MV-4-11 (cell line): Measurements from ENCODE around the gene COX10.
"Not testable (repeated sequence)": the region's sequence is repeated elsewhere in the genome, so short reads cannot be mapped to it uniquely, and the experiment has no call there.

Experiments used
- DNase-seq: peaks from one replicate; lab custom pipeline; 2025; lab: John Stamatoyannopoulos, UW

The COX10 gene

GRCh38 chr17:14123619-14124278, 54.4 kb downstream of the COX10 start:
- no peak for DNase-seq

DNA sequence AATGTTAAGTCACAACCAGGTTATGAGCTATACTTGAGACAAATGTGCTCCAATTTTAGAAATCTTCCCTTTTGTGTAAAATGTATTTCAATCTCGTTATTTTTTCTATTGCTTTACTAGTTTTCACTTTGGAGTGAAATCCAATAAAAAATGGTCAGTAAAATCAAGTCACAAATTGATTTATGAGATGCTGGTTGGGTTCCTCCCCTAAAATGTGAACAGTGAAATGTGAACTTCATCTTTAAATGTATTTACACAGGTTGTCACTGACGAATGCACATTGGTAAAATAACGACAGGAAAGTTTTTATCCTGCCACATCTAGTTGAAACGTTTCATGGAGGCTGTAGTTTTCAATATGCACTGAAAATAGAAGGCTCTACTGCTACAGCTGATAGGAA, 55.5 kb downstream of the COX10 start:
- no peak for DNase-seq

DNA sequence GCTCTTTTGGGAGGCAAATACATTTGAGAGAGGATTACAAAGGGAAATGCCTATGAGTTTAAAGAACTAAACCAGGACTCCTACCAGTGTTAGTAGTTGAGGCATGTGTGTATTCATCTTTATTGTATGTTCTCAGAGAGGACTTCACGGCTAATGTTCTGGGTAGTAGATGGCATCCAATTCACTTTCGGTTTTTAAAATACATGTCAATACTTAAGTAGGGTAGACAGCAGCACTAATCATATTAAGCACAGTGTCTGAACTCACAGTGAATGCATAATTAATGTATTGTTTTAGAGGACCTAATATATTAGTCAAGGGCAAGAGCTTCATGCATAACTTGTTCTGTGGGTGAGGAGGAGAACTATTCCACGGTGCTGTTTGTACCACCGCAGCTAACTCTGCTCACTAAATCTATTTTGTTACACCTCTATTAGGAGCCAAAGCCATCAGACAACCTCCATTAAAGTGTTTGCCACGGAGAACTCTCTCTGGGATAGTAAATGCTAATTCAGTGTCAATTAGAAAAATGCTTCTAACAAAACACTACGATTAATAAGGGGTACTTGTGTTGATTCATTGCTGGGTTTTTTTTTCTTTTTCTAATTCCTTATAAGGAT, 56.3 kb downstream of the COX10 start:
- no peak for DNase-seq

GRCh38 chr17:14133104-14133503, 63.8 kb downstream of the COX10 start:
- DNase-seq: no peak

- no peak for DNase-seq
Observed at GRCh38 chr17:14134456-14134855, 65.2 kb downstream of the COX10 start.

GRCh38 chr17:14135906-14136590, 66.7 kb downstream of the COX10 start:
- no peak for DNase-seq

GRCh38 chr17:14138649-14139048, 69.3 kb downstream of the COX10 start:
- DNase-seq: no peak

- DNase-seq: no peak
Observed at GRCh38 chr17:14143688-14144087, 74.4 kb downstream of the COX10 start.

DNA sequence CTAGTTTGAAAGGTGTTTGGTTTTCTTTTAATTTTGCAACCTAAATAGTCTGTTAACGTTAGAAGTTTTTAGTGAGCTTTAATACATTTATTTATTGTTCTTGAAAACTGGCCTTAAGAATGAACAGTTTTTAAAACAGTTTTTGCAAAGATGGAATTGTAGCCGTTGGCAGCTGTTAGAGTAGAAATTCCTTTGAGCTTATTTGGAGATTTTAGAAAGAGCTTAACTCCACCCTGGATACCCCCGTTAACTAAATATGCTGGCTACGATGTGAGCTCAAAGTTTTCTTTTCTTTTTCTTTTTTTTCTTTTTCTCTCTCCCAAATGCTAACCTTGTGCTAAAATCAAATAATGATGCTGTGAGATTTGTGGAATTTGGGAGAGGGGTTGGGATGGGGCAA, 75.2 kb downstream of the COX10 start:
- DNase-seq: no peak

DNA sequence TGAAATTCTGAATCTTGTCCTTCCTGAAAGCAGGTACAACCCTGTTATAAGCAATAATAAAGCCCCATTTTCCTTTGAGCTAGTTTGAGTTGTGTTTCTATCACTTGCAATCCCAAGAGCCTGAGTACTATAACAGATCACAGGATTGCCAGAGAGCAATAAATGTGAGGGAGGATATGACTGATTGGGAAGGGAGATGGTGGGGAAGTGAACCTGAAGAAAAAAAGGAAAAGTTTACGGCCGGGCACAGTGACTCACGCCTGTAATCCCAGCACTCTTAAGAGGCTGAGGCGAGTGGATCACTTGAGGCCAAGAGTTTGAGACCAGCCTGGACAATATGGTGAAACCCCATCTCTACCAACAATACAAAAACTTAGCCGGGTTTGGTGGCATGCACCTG, 80.4 kb downstream of the COX10 start:
- DNase-seq: peak; percentile 23

- DNase-seq: no peak
Observed at GRCh38 chr17:14150619-14151018, 81.3 kb downstream of the COX10 start.

DNA sequence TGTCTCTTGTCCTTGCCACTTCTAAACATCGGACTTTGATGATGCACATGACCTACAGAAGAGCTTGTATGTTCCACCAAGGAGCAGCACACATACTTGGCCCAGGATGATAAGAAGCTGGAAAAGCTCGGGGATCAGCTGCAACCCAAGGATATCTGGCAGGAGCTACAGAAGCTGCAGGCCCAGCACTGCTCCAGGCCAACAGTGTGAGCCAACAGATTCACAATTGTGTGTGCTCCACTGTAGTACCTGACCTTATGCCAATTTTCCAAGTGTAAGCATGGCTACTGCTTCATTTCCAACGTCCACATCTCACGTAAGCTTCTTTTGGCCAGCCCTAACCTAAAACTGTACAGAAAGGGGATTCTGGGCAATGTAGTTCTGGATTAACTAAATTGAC, 83.4 kb downstream of the COX10 start:
- DNase-seq: no peak

DNA sequence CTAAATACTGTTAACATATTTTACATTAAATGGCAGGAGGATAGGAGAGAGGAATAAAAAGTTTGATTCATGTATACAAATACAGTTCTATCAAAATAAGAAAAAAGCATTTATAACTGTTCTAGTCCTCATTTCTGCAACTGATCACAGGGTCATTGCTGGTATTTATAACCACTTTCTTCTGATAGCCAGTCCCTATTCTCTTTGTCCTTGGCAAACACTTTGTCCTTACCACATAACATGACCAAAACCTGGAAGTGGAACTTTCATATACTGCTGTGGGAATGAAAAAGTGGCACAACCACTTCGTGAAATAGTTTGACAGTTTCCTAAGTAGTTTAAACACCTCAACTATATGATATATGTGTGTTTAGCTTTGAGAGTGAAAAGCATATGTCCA, 84.1 kb downstream of the COX10 start:
- peak; percentile 50 for DNase-seq

- DNase-seq: peak; percentile 88
Observed at GRCh38 chr17:14156689-14157088, 87.4 kb downstream of the COX10 start.

GRCh38 chr17:14157822-14158221, 88.5 kb downstream of the COX10 start:
- DNase-seq: no peak

DNA sequence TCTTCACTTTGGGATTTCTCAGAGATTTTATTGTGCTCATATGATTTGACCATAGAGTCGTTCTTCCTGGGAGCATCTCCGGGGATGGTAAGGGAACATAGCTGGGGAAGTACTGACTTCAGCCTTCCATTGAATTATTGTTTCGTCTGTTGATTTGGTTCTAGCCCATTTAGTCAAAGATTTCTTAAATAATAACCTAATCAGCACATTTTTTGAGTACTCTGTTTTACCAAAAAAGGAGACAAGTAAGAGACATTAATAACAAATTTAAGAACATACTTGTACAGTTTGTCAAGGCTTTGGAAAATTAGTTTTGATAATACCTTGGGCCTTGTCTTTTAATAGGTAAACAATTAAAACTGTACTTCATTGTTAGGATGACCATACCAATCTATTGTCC, 89.4 kb downstream of the COX10 start:
- no peak for DNase-seq

- no peak for DNase-seq
Observed at GRCh38 chr17:14161419-14161818, 92.1 kb downstream of the COX10 start.

- DNase-seq: no peak
Observed at GRCh38 chr17:14165616-14166015, 96.3 kb downstream of the COX10 start.

- DNase-seq: not testable (repeated sequence)
Observed at GRCh38 chr17:14167831-14168230, 98.5 kb downstream of the COX10 start.

DNA sequence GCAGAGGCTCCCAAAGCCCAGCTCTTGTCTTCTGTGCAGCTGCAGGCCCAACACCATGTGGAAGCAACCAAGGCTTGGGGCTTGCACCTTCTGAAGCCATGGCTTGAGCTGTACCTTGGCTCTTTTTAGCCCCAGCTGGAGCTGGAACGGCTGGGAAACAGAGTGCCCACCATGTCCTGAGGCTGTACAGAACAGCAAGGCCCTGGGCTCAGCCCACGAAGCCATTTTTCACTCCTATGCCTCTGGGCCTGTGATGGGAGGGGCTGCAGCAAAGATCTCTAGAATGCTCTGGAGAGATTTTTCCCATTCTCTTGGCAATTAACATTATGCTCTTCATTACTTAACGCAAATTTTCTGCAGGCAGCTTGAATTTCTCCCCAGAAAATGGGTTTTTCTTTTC, 99.3 kb downstream of the COX10 start:
- no peak for DNase-seq

DNA sequence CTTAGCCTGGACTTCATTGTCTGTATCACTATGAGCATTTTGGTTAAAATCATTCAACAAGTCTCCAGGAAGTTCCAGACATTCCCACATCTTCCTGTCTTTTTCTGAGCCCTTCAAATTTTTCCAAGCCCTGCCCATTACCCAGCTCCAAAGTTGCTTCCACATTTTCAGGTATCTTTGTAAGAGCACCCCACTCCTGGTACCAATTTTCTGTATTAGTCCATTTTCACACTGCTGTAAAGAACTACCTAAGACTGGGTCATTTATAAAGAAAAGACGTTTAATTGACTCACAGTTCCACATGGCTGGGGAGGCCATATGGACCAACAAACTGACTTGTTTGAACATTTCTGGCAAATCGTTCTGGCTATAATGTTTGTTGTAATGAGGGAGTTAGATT, 100.0 kb downstream of the COX10 start:
- DNase-seq: no peak

DNA sequence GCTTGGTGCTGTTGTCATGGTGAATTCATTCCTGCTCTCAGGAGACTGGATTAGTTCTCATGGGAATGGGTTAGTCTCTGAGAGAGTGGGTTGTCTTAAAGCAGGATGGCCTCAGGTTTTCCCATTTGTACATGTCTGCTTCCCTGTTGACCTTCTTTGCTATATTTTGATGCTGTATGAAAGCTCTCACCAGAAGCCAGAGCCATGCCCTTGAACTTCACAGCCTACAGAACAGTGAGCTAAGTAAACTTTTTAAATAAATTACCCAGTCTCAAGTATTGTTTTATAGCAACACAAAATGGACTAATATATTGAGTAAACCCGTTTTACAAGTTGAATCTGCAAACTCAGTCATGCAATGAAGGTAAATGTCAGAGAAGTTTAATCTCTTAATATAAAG, 100.6 kb downstream of the COX10 start:
- DNase-seq: no peak

DNA sequence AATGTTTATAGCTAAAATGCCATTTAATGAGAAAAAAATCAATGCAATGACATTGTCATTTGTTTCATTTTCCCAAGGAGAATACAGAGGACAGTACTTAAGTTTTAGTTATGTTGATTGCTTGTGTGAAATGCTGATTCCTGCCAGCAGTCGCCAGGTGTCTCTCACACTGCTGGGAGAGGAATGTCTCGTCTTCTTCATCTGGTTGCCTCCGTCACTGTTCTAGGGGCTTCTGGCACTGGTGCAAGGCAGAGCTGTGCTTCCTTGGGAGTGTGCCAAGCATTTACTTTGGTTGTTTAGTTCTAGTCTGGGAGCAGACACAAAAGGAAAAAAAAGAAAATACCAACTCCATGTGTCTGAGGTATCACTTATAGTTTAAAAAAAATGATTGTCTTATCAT, 107.7 kb downstream of the COX10 start:
- DNase-seq: not testable (repeated sequence)

GRCh38 chr17:14177801-14178200, 108.5 kb downstream of the COX10 start:
- DNase-seq: not testable (repeated sequence)
